Amniotic stem cell (primary cell): Measurements from ENCODE around the gene NUP50.
A peak's percentile ranks its signal among the peaks of the same experiment; 100 is the strongest.

ENCODE experiments used
- DNase-seq: peaks from one replicate; lab custom pipeline; 2025; lab: John Stamatoyannopoulos, UW

Gene NUP50

GRCh38 chr22:45208993-45209838, 45.5 kb downstream of the NUP50 start:
- DNase-seq: no peak

GRCh38 chr22:45210174-45210573, 46.4 kb downstream of the NUP50 start:
- no peak for DNase-seq

GRCh38 chr22:45210577-45210976, 46.9 kb downstream of the NUP50 start:
- DNase-seq: no peak

GRCh38 chr22:45210991-45211390, 47.3 kb downstream of the NUP50 start:
- DNase-seq: no peak

- DNase-seq: no peak
Observed at GRCh38 chr22:45211435-45211834, 47.7 kb downstream of the NUP50 start.

GRCh38 chr22:45211848-45212247, 48.1 kb downstream of the NUP50 start:
- DNase-seq: no peak

- peak; percentile 91 for DNase-seq
Observed at GRCh38 chr22:45212306-45212709, 48.6 kb downstream of the NUP50 start.

- no peak for DNase-seq
Observed at GRCh38 chr22:45212992-45213751, 49.4 kb downstream of the NUP50 start.

GRCh38 chr22:45216133-45217003, 52.6 kb downstream of the NUP50 start:
- DNase-seq: no peak

GRCh38 chr22:45217345-45217744, 53.6 kb downstream of the NUP50 start:
- no peak for DNase-seq

GRCh38 chr22:45217806-45218205, 54.1 kb downstream of the NUP50 start:
- no peak for DNase-seq

- no peak for DNase-seq
Observed at GRCh38 chr22:45218976-45219375, 55.3 kb downstream of the NUP50 start.

- no peak for DNase-seq
Observed at GRCh38 chr22:45221201-45221600, 57.5 kb downstream of the NUP50 start.

- DNase-seq: no peak
Observed at GRCh38 chr22:45223304-45224117, 59.8 kb downstream of the NUP50 start.

GRCh38 chr22:45224331-45224730, 60.6 kb downstream of the NUP50 start:
- DNase-seq: no peak

- no peak for DNase-seq
Observed at GRCh38 chr22:45224988-45225731, 61.4 kb downstream of the NUP50 start.

GRCh38 chr22:45225732-45226502, 62.2 kb downstream of the NUP50 start:
- DNase-seq: no peak

GRCh38 chr22:45226503-45227186, 62.9 kb downstream of the NUP50 start:
- no peak for DNase-seq
